Smooth muscle cell (in vitro differentiated cells): ENCODE measurements around the gene CLDN24. TPM values are rescaled to one million over a fixed set of nuclear protein-coding genes. Genes with fewer than 3 reads are reported as not detected.

Experiments used
- DNase-seq: peaks from one replicate; lab custom pipeline; 2025; ENCODE audit not compliant: unreplicated experiment; lab: John Stamatoyannopoulos, UW
- H2AFZ ChIP-seq: fragments of 200-600 bp; sonication (generic); 2 replicates; pipeline ENCODE4 v1.6.0; 2016; ENCODE audit warnings: antibody characterized with exemption, low read depth, mild to moderate bottlenecking
- H3F3A ChIP-seq: fragments of 200-600 bp; sonication (generic); 2 replicates; pipeline ENCODE4 v1.6.0; 2017; ENCODE audit warnings: antibody characterized with exemption, low read depth
- H3K27ac ChIP-seq: fragments of 200-600 bp; sonication (generic); 2 replicates; pipeline ENCODE4 v1.5.1; 2016; ENCODE audit warnings: low read depth, mild to moderate bottlenecking
- H3K27me3 ChIP-seq: fragments of 200-600 bp; sonication (generic); 2 replicates; pipeline ENCODE4 v1.6.1; 2016; ENCODE audit warnings: low read depth, mild to moderate bottlenecking
- H3K36me3 ChIP-seq: fragments of 200-600 bp; sonication (generic); 2 replicates; pipeline ENCODE4 v1.5.1; 2016; ENCODE audit warnings: low read depth
- H3K4me1 ChIP-seq: fragments of 200-600 bp; sonication (generic); 2 replicates; pipeline ENCODE4 v1.5.1; 2016; ENCODE audit warnings: low read depth
- H3K4me2 ChIP-seq: fragments of 200-600 bp; sonication (generic); 2 replicates; pipeline ENCODE4 v1.6.0; 2016; ENCODE audit warnings: mild to moderate bottlenecking
- H3K4me3 ChIP-seq: fragments of 200-600 bp; sonication (generic); 2 replicates; pipeline ENCODE4 v1.5.1; 2016; ENCODE audit warnings: mild to moderate bottlenecking
- H3K79me2 ChIP-seq: fragments of 200-600 bp; sonication (generic); 2 replicates; pipeline ENCODE4 v1.6.0; 2016; ENCODE audit warnings: low read depth, mild to moderate bottlenecking
- H3K9ac ChIP-seq: fragments of 200-600 bp; sonication (generic); 2 replicates; pipeline ENCODE4 v1.6.0; 2016; ENCODE audit warnings: low read depth
- H3K9me3 ChIP-seq: fragments of 200-600 bp; sonication (generic); replicated peaks from 2 replicates; pipeline ENCODE4 v1.5.1; 2016; ENCODE audit warnings: low read depth
- H4K20me1 ChIP-seq: fragments of 200-600 bp; sonication (generic); 2 replicates; pipeline ENCODE4 v1.6.0; 2016; ENCODE audit warnings: low read depth
- WGBS: methylation state at CpG from one replicate; pipeline ENCODE4 v1.1.7; 2016; ENCODE audit warnings: low lambda C conversion rate; 5-methylcytosine and 5-hydroxymethylcytosine counted together
- polyA plus RNA-seq: library from polyadenylated mRNA; unstranded; fragments of >200 nt; fragmentation: Nextera tagmentation; extraction: Ambion mirVana; gene quantifications from 2 replicates; pipeline ENCODE4 v1.2.1, GENCODE V29; 2016
- total RNA-seq: library from RNA; depleted of rRNA; stranded (reverse); fragments of >200 nt; gene quantifications from 2 replicates; pipeline ENCODE4 v1.2.3, GENCODE V29; 2014
- TF ChIP-seq, protein P1 (sequence below): fragments of 200-600 bp; sonication (generic); IDR thresholded peaks from 2 replicates; pipeline ENCODE4 v1.5.1; 2017; ENCODE audit warnings: borderline replicate concordance, mild to moderate bottlenecking, antibody characterized with exemption; ENCODE audit not compliant: insufficient read depth, poor library complexity, severe bottlenecking

Gene CLDN24
- total and polyA plus RNA-seq, 2 experiments from 2014 or later = not detected

DNA sequence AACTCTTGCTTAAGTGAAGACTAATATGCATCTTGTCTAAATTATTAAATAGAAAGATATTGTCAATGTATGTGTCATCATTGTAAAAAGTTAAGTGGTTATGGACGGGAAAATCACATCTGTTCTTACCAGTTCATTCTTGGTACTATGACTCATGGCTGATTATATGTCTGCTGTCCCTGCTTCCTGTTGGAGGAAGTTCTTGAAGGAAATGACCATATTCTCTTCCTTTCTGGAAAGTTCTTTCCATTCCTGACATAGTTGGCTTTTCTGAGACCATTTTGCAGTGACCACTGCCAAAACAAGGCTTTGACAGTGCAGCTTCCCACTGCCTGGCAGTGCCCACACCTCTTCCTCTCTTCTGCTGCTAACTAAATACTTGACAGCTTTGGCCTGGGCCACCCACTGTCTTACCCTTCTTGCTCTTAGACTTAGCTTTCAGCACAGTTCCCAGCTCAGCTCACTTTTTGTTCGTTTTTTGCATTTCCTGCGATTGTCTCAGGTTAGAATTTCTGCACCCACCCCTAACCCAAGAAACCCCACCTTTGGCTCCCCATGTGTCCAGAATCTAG, 13.2 kb upstream of the CLDN24 start:
- DNase-seq = no peak
- Histone ChIP-seq H3K27me3 (no peaks in the 10 kb centered on the region), H3K79me2 (no peaks in the 10 kb centered on the region), H3K9ac (no peak overlapping the region), H4K20me1 (no peaks in the 10 kb centered on the region), H3F3A (no peaks in the 10 kb centered on the region), H2AFZ (no peak overlapping the region), H3K9me3 (no peaks in the 10 kb centered on the region), H3K4me3 (no peak overlapping the region), H3K36me3 (no peaks in the 10 kb centered on the region), H3K4me2 (peak overlapping the region; percentile 32), H3K27ac (peak overlapping the region; percentile 73), H3K4me1 (peaks cover 12% of the 10 kb centered on the region)
- WGBS = 66% methylated on average over 3 of the region's 3 CpGs
- TF ChIP-seq, protein P1, sequence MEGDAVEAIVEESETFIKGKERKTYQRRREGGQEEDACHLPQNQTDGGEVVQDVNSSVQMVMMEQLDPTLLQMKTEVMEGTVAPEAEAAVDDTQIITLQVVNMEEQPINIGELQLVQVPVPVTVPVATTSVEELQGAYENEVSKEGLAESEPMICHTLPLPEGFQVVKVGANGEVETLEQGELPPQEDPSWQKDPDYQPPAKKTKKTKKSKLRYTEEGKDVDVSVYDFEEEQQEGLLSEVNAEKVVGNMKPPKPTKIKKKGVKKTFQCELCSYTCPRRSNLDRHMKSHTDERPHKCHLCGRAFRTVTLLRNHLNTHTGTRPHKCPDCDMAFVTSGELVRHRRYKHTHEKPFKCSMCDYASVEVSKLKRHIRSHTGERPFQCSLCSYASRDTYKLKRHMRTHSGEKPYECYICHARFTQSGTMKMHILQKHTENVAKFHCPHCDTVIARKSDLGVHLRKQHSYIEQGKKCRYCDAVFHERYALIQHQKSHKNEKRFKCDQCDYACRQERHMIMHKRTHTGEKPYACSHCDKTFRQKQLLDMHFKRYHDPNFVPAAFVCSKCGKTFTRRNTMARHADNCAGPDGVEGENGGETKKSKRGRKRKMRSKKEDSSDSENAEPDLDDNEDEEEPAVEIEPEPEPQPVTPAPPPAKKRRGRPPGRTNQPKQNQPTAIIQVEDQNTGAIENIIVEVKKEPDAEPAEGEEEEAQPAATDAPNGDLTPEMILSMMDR = no peak

DNA sequence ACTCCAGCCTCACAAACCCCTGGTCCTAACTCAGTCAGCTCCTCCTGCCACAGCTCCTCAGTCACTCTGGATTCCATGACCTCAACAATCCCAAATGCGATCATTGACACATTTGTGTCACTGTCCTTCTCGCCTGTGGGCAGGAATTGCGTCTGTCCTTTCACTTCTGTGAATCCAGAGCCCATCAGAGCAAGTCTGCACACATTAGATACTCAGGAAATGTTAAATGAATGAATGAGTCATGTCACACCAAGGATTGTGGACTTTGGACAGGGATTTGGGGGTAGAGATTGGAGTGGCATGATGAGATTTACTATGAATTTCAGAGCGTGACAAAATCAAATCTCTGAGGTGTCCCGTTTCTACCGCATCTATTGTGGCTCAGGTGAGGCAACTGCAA, 11.8 kb upstream of the CLDN24 start:
- Histone ChIP-seq H3K9me3 (no peaks in the 10 kb centered on the region), H3K36me3 (no peaks in the 10 kb centered on the region), H3K27me3 (no peaks in the 10 kb centered on the region), H3K9ac (no peak overlapping the region), H3K4me2 (peak overlapping the region; percentile 32), H3K4me3 (no peak overlapping the region), H4K20me1 (no peaks in the 10 kb centered on the region), H3K79me2 (no peaks in the 10 kb centered on the region), H3K4me1 (peaks cover 12% of the 10 kb centered on the region), H3K27ac (peak overlapping the region; percentile 47), H3F3A (no peaks in the 10 kb centered on the region), H2AFZ (no peak overlapping the region)
- TF ChIP-seq, protein P1 = no peak
- WGBS = 44% methylated on average over 6 of the region's 6 CpGs
- DNase-seq = no peak

DNA sequence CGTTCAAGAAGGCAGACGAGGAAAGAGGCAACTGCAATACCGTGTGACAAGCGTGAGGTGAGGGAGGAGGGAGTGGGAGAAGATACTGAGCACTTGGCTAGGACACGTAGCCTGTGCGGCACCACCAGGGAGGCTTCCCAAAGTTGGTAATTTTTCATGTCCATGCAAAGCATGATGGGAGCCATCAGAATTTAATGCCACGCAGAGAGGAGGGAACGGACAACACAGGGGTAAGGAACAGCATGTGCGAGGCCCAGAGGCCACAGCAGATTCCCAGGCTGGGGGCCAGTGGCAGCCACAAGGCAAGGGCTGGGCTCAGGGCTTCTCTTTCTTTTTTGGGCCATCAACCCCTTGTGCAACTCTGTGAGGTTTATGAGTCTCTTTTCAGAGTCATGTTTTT, 11.0 kb upstream of the CLDN24 start:
- no peaks in the 10 kb centered on the region for H4K20me1 ChIP-seq
- H3K27ac ChIP-seq = no peak overlapping the region
- H3K79me2 ChIP-seq = no peaks in the 10 kb centered on the region
- no peaks in the 10 kb centered on the region for H3F3A ChIP-seq
- H3K9ac ChIP-seq = no peak overlapping the region
- H3K9me3 ChIP-seq = no peaks in the 10 kb centered on the region
- no peak for DNase-seq
- no peak overlapping the region for H3K4me3 ChIP-seq
- H3K36me3 ChIP-seq = no peaks in the 10 kb centered on the region
- TF ChIP-seq, protein P1 = no peak
- peaks cover 12% of the 10 kb centered on the region for H3K4me1 ChIP-seq
- no peak overlapping the region for H3K4me2 ChIP-seq
- H3K27me3 ChIP-seq = no peaks in the 10 kb centered on the region
- H2AFZ ChIP-seq = no peak overlapping the region
- 95% methylated on average over 9 of the region's 9 CpGs for WGBS

DNA sequence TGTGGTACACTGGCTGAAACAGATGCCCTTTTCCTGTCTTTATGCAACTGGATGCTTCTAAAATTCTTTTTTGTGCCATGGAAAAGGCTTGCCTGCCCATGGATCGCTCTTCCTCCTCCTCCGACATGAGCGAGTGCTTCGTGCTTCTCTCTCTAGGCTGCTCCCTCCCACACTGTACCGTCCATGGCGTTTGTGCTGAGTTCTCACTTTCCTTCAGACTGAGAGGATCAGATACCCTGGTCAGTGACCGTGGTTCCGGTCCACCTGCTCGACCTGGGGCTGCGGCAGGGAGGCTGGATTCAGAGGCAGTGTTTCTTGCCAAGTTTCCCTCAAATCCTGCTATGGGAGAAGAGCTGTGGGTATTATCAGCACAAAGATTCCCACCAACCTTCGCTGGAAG, 10.2 kb upstream of the CLDN24 start:
- Histone ChIP-seq H3K9me3 (no peaks in the 10 kb centered on the region), H3K9ac (no peak overlapping the region), H3K79me2 (no peaks in the 10 kb centered on the region), H3K4me2 (no peak overlapping the region), H3K4me3 (no peak overlapping the region), H3K36me3 (no peaks in the 10 kb centered on the region), H3F3A (no peaks in the 10 kb centered on the region), H3K4me1 (peaks cover 12% of the 10 kb centered on the region), H3K27ac (no peak overlapping the region), H2AFZ (no peak overlapping the region), H3K27me3 (no peaks in the 10 kb centered on the region), H4K20me1 (no peaks in the 10 kb centered on the region)
- TF ChIP-seq, protein P1 = no peak
- DNase-seq = no peak
- WGBS = 78% methylated on average over 11 of the region's 11 CpGs
